Heart left ventricle (tissue), 13 donors: Measurements from ENCODE around the gene SLC9A9.

Experiments used
- CTCF ChIP-seq, 12 donors: fragments of 200-600 bp; sonication (generic) in 4 of 12; IDR thresholded peaks; one replicate each; pipeline versions ENCODE4 v1.5.0 to v1.8.0; 2018 to 2022; ENCODE audit warnings: antibody characterized with exemption in 12 of 12, mild to moderate bottlenecking in 5 of 12
- POLR2A ChIP-seq, 2 donors: fragments of 450-650 bp; IDR thresholded peaks; one replicate each; pipeline ENCODE4 v1.6.1; 2017; ENCODE audit warnings: antibody characterized with exemption in 2 of 2, mild to moderate bottlenecking in 2 of 2, moderate library complexity in 2 of 2
- donor health status: ischemic (EF 13 %, LVEDD 7.1; RV severe dilation, severe dysfunction).
- donor health status: DM: no; HTN: yes; CAD: no.
- donor health status: DM: no; HTN: no; CAD: no.
- donor health status: ischemic (EF 25% LVEDD 6.9; RV normal size, moderate dysfunction).
- donor health status: ischemic (EF 25% LVEDD 5.7; RV mildly dilated, moderate dysfunction).
- donor health status: ischemic (EF 35%, LVEDD 5.7; RV mildly dilated, moderate dysfunction).
- donor health status: nonischemic (EF 11% LVEDD 7.7; RV severe dilation, severe dysfunction).
- donor health status: DM: yes; HTN: yes; CAD: no.
- donor health status: PGD.
- donor health status: ischemic (EF 29% LVEDD 5.4; RV normal size, mild dysfunction).
- donor health status: nonischemic (EF 23%, LVEDD 6.1; RV moderate dilation, normal function).

GRCh38 chr3:143585720-143586456, 262.4 kb downstream of the SLC9A9 start:
- no peak for TF ChIP-seq CTCF (IDR thresholded peaks at IDR 0.05)
- TF ChIP-seq POLR2A (IDR thresholded peaks at IDR 0.05), result no peak
